Neuronal stem cell (in vitro differentiated cells): ENCODE data around the gene TNS1.

ENCODE experiments used
- DNase-seq: peaks from one replicate; pipeline ENCODE4 v3.0.0-alpha.2; 2013; ENCODE audit warnings: low spot score
- H2AFZ ChIP-seq: one replicate; pipeline ENCODE4 v1.6.1; 2013; ENCODE audit warnings: mild to moderate bottlenecking, low read length, inconsistent platforms
- H2AK5ac ChIP-seq: 2 replicates; pipeline ENCODE4 v1.6.1; 2013; ENCODE audit warnings: low read depth, mild to moderate bottlenecking, inconsistent platforms, low read length, moderate library complexity, mixed read lengths
- H2BK120ac ChIP-seq: 2 replicates; pipeline ENCODE4 v1.6.1; 2013; ENCODE audit warnings: low read depth, mild to moderate bottlenecking, inconsistent platforms, low read length, moderate library complexity, mixed read lengths
- H2BK12ac ChIP-seq: one replicate; pipeline ENCODE4 v1.6.1; 2013; ENCODE audit warnings: low read length, inconsistent platforms
- H2BK15ac ChIP-seq: 2 replicates; pipeline ENCODE4 v1.6.1; 2013; ENCODE audit warnings: mild to moderate bottlenecking, low read length, inconsistent platforms, mixed read lengths
- H2BK5ac ChIP-seq: one replicate; pipeline ENCODE4 v1.6.1; 2013; ENCODE audit warnings: inconsistent platforms, mild to moderate bottlenecking, low read length, moderate library complexity
- H3K14ac ChIP-seq: one replicate; pipeline ENCODE4 v1.6.1; 2013; ENCODE audit warnings: low read length, inconsistent platforms
- H3K18ac ChIP-seq: 2 replicates; pipeline ENCODE4 v1.6.1; 2013; ENCODE audit warnings: low read length, inconsistent platforms
- H3K23ac ChIP-seq: 2 replicates; pipeline ENCODE4 v1.6.1; 2013; ENCODE audit warnings: low read depth, mild to moderate bottlenecking, mixed read lengths, low read length, inconsistent platforms; ENCODE audit not compliant: poor library complexity
- H3K27ac ChIP-seq: replicated peaks from 3 replicates; pipeline ENCODE4 v1.5.1; 2013; ENCODE audit warnings: low read length, inconsistent platforms
- H3K27me3 ChIP-seq, 3 experiments: 2 replicates each; pipeline ENCODE4 v1.6.1; 2013; ENCODE audit warnings: low read length in 3 of 3, mild to moderate bottlenecking in 2 of 3, inconsistent platforms in 1 of 3, low read depth in 1 of 3, mixed read lengths in 1 of 3, moderate library complexity in 1 of 3; ENCODE audit not compliant: control insufficient read depth in 3 of 3, insufficient read depth in 3 of 3
- H3K36me3 ChIP-seq, 2 donors: replicated peaks in 1 of 2; 2 replicates each; pipeline ENCODE4 v1.6.1; 2013; ENCODE audit warnings: low read length in 2 of 2; ENCODE audit not compliant: control insufficient read depth in 2 of 2, insufficient read depth in 2 of 2
- H3K4ac ChIP-seq: 2 replicates; pipeline ENCODE4 v1.6.1; 2013; ENCODE audit warnings: inconsistent platforms, mild to moderate bottlenecking, low read length, moderate library complexity
- H3K4me1 ChIP-seq, 2 donors: 1 replicate in 1 of 2; 2 replicates in 1 of 2; pipeline ENCODE4 v1.6.1; 2013; ENCODE audit warnings: low read length in 2 of 2, low read depth in 1 of 2; ENCODE audit not compliant: control insufficient read depth in 2 of 2, insufficient read depth in 1 of 2
- H3K4me2 ChIP-seq: one replicate; pipeline ENCODE4 v1.6.1; 2013; ENCODE audit warnings: mild to moderate bottlenecking, low read length, inconsistent platforms; ENCODE audit not compliant: insufficient read depth, poor library complexity, severe bottlenecking
- H3K4me3 ChIP-seq, 2 donors: 2 replicates each; pipeline ENCODE4 v1.5.1; 2013; ENCODE audit warnings: low read length in 2 of 2, mild to moderate bottlenecking in 2 of 2, inconsistent platforms in 1 of 2, moderate library complexity in 1 of 2
- H3K79me1 ChIP-seq: one replicate; pipeline ENCODE4 v1.6.1; 2013; ENCODE audit warnings: low read depth, mild to moderate bottlenecking, inconsistent platforms, low read length, moderate library complexity
- H3K9ac ChIP-seq: one replicate; pipeline ENCODE4 v1.6.1; 2013; ENCODE audit warnings: mild to moderate bottlenecking, low read depth, low read length, inconsistent platforms; ENCODE audit not compliant: poor library complexity
- H3K9me3 ChIP-seq, 2 donors: replicated peaks in 1 of 2; 2 replicates each; pipeline versions ENCODE3 to v1.6.1; 2013; ENCODE audit warnings: low read length in 2 of 2, mild to moderate bottlenecking in 2 of 2, inconsistent platforms in 1 of 2, low read depth in 1 of 2, mixed read lengths in 1 of 2, moderate library complexity in 1 of 2; ENCODE audit not compliant: control insufficient read depth in 2 of 2, insufficient read depth in 1 of 2
- H4K8ac ChIP-seq: one replicate; pipeline ENCODE4 v1.6.1; 2013; ENCODE audit warnings: low read depth, mild to moderate bottlenecking, inconsistent platforms, low read length, moderate library complexity
- H4K91ac ChIP-seq: one replicate; pipeline ENCODE4 v1.6.1; 2013; ENCODE audit warnings: low read length, low read depth, mild to moderate bottlenecking, inconsistent platforms; ENCODE audit not compliant: poor library complexity
- WGBS, 2 donors: extraction: QIAGEN DNeasy Blood & Tissue Kit; methylation state at CpG; one replicate each; pipeline ENCODE4 v1.1.7; 2013; ENCODE audit warnings: missing lambda C conversion rate in 2 of 2, mixed read lengths in 1 of 2; ENCODE audit not compliant: insufficient read length in 2 of 2, insufficient replicate concordance in 1 of 2; ENCODE audit errors: extremely low coverage in 2 of 2; 5-methylcytosine and 5-hydroxymethylcytosine counted together

TNS1 gene

GRCh38 chr2:217976301-217976700 is 26.5 kb downstream of the TNS1 start:
- Histone ChIP-seq H2BK5ac (no peak overlapping the region), H2AK5ac (no peak overlapping the region), H4K8ac (no peak overlapping the region), H2BK15ac (no peak overlapping the region), H2AFZ (no peak overlapping the region), H2BK12ac (no peak overlapping the region), H3K4ac (no peak overlapping the region), H3K4me1 (peaks cover 4 to 17% of the 10 kb centered on the region in 2 donors), H3K36me3 (no peaks in the 10 kb centered on the region), H3K14ac (no peak overlapping the region), H3K9ac (no peak overlapping the region), H3K9me3 (no peaks in the 10 kb centered on the region), H3K4me2 (no peak overlapping the region), H3K4me3 (no peak overlapping the region), H3K27me3 (peaks cover 0 to 32% (median 32%) of the 10 kb centered on the region in 3 experiments), H4K91ac (no peak overlapping the region), H3K27ac (no peak overlapping the region), H2BK120ac (no peak overlapping the region), H3K18ac (no peak overlapping the region), H3K79me1 (no peaks in the 10 kb centered on the region), H3K23ac (no peak overlapping the region)
- DNase-seq = no peak
- no CpG with 5 or more reads among the region's 6 CpGs for WGBS, 2 donors

GRCh38 chr2:217975626-217976025 is 27.2 kb downstream of the TNS1 start:
- Histone ChIP-seq H3K14ac (no peak overlapping the region), H2BK12ac (no peak overlapping the region), H4K91ac (no peak overlapping the region), H3K23ac (no peak overlapping the region), H2AK5ac (no peak overlapping the region), H3K18ac (no peak overlapping the region), H2BK120ac (no peak overlapping the region), H3K9ac (no peak overlapping the region), H3K27ac (no peak overlapping the region), H2BK15ac (no peak overlapping the region), H3K9me3 (no peaks in the 10 kb centered on the region), H3K4me1 (peaks cover 4 to 13% of the 10 kb centered on the region in 2 donors), H4K8ac (no peak overlapping the region), H3K36me3 (no peaks in the 10 kb centered on the region), H2BK5ac (no peak overlapping the region), H3K4me2 (no peak overlapping the region), H3K4me3 (no peak overlapping the region), H3K79me1 (no peaks in the 10 kb centered on the region), H3K4ac (no peak overlapping the region), H3K27me3 (peaks cover 0 to 32% (median 28%) of the 10 kb centered on the region in 3 experiments), H2AFZ (no peak overlapping the region)
- no CpG with 5 or more reads among the region's 8 CpGs for WGBS, 2 donors
- DNase-seq = no peak

GRCh38 chr2:217974389-217975005 is 28.3 kb downstream of the TNS1 start:
- no peak overlapping the region for H2BK12ac ChIP-seq
- H2AFZ ChIP-seq = no peak overlapping the region
- no peak overlapping the region for H3K9ac ChIP-seq
- H3K4me3 ChIP-seq = no peak overlapping the region
- no peak overlapping the region for H3K18ac ChIP-seq
- H2BK5ac ChIP-seq = no peak overlapping the region
- H3K9me3 ChIP-seq = no peaks in the 10 kb centered on the region
- H3K79me1 ChIP-seq = no peaks in the 10 kb centered on the region
- H2BK120ac ChIP-seq = no peak overlapping the region
- peaks cover 4 to 10% of the 10 kb centered on the region in 2 donors for H3K4me1 ChIP-seq
- no peak overlapping the region for H2AK5ac ChIP-seq
- H3K23ac ChIP-seq = no peak overlapping the region
- H2BK15ac ChIP-seq = no peak overlapping the region
- no peak overlapping the region for H3K27ac ChIP-seq
- no peak overlapping the region for H4K8ac ChIP-seq
- H3K36me3 ChIP-seq = no peaks in the 10 kb centered on the region
- H3K14ac ChIP-seq = no peak overlapping the region
- peaks cover 0 to 27% (median 24%) of the 10 kb centered on the region in 3 experiments for H3K27me3 ChIP-seq
- no peak overlapping the region for H3K4me2 ChIP-seq
- no peak overlapping the region for H3K4ac ChIP-seq
- DNase-seq = no peak
- H4K91ac ChIP-seq = no peak overlapping the region
- no CpG with 5 or more reads among the region's 8 CpGs for WGBS, 2 donors

- Histone ChIP-seq H3K9ac (no peak overlapping the region), H3K79me1 (no peaks in the 10 kb centered on the region), H4K91ac (no peak overlapping the region), H3K4me2 (no peak overlapping the region), H3K27ac (no peak overlapping the region), H3K23ac (no peak overlapping the region), H3K9me3 (no peaks in the 10 kb centered on the region), H2BK5ac (no peak overlapping the region), H3K4ac (no peak overlapping the region), H3K4me3 (no peak overlapping the region), H3K18ac (no peak overlapping the region), H2BK120ac (no peak overlapping the region), H3K14ac (no peak overlapping the region), H4K8ac (no peak overlapping the region), H3K27me3 (peaks cover 0 to 17% (median 14%) of the 10 kb centered on the region in 3 experiments), H3K36me3 (no peaks in the 10 kb centered on the region), H3K4me1 (peaks cover 4 to 5% of the 10 kb centered on the region in 2 donors), H2BK12ac (no peak overlapping the region), H2BK15ac (no peak overlapping the region), H2AK5ac (no peak overlapping the region), H2AFZ (no peak overlapping the region)
- DNase-seq = no peak
- WGBS, 2 donors = no CpG with 5 or more reads among the region's 11 CpGs
Measured at GRCh38 chr2:217973008-217973787, 29.6 kb downstream of the TNS1 start.
